Mucosa of descending colon (tissue), 3 donors: Measurements from ENCODE around the gene CACNA2D2. TPM values are rescaled to one million over a fixed set of nuclear protein-coding genes. Genes with fewer than 3 reads are reported as not detected.

ENCODE experiments used
- ATAC-seq: fragments of 200-7000 bp; cut with Tn5 transposase; one replicate; pipeline ENCODE4 v1.9.1; 2020; ENCODE audit warnings: mild to moderate bottlenecking, moderate library complexity
- DNase-seq, 3 donors: peaks; one replicate each; pipeline ENCODE4 v3.0.0-alpha.2; 2020
- H3K36me3 ChIP-seq: fragments of 200-600 bp; one replicate; pipeline ENCODE4 v1.8.0; 2021; ENCODE audit warnings: low read depth, mild to moderate bottlenecking
- H3K4me1 ChIP-seq: fragments of 200-600 bp; one replicate; pipeline ENCODE4 v1.8.0; 2021; ENCODE audit warnings: low read depth, mild to moderate bottlenecking
- H3K4me3 ChIP-seq: fragments of 200-600 bp; one replicate; pipeline ENCODE4 v1.8.0; 2021; ENCODE audit warnings: mild to moderate bottlenecking
- H3K9me3 ChIP-seq: fragments of 200-600 bp; one replicate; pipeline ENCODE4 v1.8.0; 2021; ENCODE audit warnings: mild to moderate bottlenecking
- CTCF ChIP-seq: fragments of 200-600 bp; IDR thresholded peaks from one replicate; pipeline ENCODE4 v1.8.0; 2022; ENCODE audit warnings: antibody characterized with exemption, mild to moderate bottlenecking
- intact Hi-C, 2 donors: fragments of 100-400 bp; cut with DNase I in 1 of 2; cut with micrococcal nuclease in 1 of 2; formaldehyde crosslinking; loops; one replicate each; pipeline versions ENCODE4 v1.11.0 to v1.11.1; 2022; cut with DNase I, micrococcal nuclease
- total RNA-seq, 3 donors: library from RNA; stranded (reverse); fragmentation: NEBNext Ultra II Directional in 2 of 3; extraction: Animal tissue kit (Norgen Biotek cat#: 25700) in 2 of 3; gene quantifications; one replicate each; pipeline versions ENCODE4 v1.2.1 to v1.2.4, GENCODE V29; 2021 to 2023
- donor health status: DM: no; HTN: no; CAD: no; lungs with moderate emphysema.
- donor health status: DM: no; HTN: no; CAD: no.
- donor health status: DM: no; HTN: yes; CAD: no.

Gene CACNA2D2
- total RNA-seq, 3 donors from 2014 or later = 1.5 to 4.9 (median 3.8) TPM

GRCh38 chr3:50510325-50510724 lies 6.9 kb upstream of the CACNA2D2 start:
- no peaks in the 10 kb centered on the region for H3K9me3 ChIP-seq
- intact Hi-C loops = no loop called here
- H3K4me1 ChIP-seq = no peaks in the 10 kb centered on the region
- H3K4me3 ChIP-seq = no peak overlapping the region
- TF ChIP-seq CTCF = no peak
- ATAC-seq (no peak), DNase-seq (no peak)
- no peaks in the 10 kb centered on the region for H3K36me3 ChIP-seq

GRCh38 chr3:50509715-50510114 lies 6.3 kb upstream of the CACNA2D2 start:
- no peak overlapping the region for H3K4me3 ChIP-seq
- no peak for DNase-seq
- no peaks in the 10 kb centered on the region for H3K9me3 ChIP-seq
- TF ChIP-seq CTCF = no peak
- ATAC-seq = no peak
- H3K36me3 ChIP-seq = no peaks in the 10 kb centered on the region
- intact Hi-C loops = no loop called here
- H3K4me1 ChIP-seq = no peaks in the 10 kb centered on the region

- ATAC-seq = no peak
- intact Hi-C loops = no loop called here
- Histone ChIP-seq H3K4me3 (no peak overlapping the region), H3K4me1 (peaks cover under 1% of the 10 kb centered on the region), H3K36me3 (no peaks in the 10 kb centered on the region), H3K9me3 (no peaks in the 10 kb centered on the region)
- TF ChIP-seq CTCF = no peak
- no peak for DNase-seq
Observed at GRCh38 chr3:50508821-50509220, 5.4 kb upstream of the CACNA2D2 start.

GRCh38 chr3:50506169-50506568 lies 2.7 kb upstream of the CACNA2D2 start:
- Histone ChIP-seq H3K9me3 (no peaks in the 10 kb centered on the region), H3K4me3 (no peak overlapping the region), H3K36me3 (no peaks in the 10 kb centered on the region), H3K4me1 (peaks cover 12% of the 10 kb centered on the region)
- intact Hi-C loops = no loop called here
- ATAC-seq (no peak), DNase-seq (no peak)
- TF ChIP-seq CTCF = no peak

GRCh38 chr3:50504681-50505080 lies 1.2 kb upstream of the CACNA2D2 start:
- Histone ChIP-seq H3K36me3 (no peaks in the 10 kb centered on the region), H3K4me1 (peaks cover 12% of the 10 kb centered on the region), H3K9me3 (no peaks in the 10 kb centered on the region), H3K4me3 (no peak overlapping the region)
- TF ChIP-seq CTCF = no peak
- DNase-seq = no peak
- intact Hi-C loops = no loop called here
- ATAC-seq = no peak
